DOHH2 (cell line): ENCODE data around the gene MARS1.

Experiments
- EZH2phosphoT487 ChIP-seq: fragments of 200-600 bp; sonication (generic); IDR thresholded peaks from 2 replicates; pipeline ENCODE4 v1.6.1; 2017; ENCODE audit warnings: borderline replicate concordance, mild to moderate bottlenecking, antibody characterized with exemption, low read length, moderate library complexity, mixed read lengths
- TF ChIP-seq, protein P1 (sequence below): fragments of 200-600 bp; sonication (generic); IDR thresholded peaks from one replicate; pipeline ENCODE4 v1.5.1; 2014; ENCODE audit warnings: antibody characterized with exemption, mild to moderate bottlenecking, low read depth, low read length; ENCODE audit not compliant: poor library complexity, severe bottlenecking

DNA sequence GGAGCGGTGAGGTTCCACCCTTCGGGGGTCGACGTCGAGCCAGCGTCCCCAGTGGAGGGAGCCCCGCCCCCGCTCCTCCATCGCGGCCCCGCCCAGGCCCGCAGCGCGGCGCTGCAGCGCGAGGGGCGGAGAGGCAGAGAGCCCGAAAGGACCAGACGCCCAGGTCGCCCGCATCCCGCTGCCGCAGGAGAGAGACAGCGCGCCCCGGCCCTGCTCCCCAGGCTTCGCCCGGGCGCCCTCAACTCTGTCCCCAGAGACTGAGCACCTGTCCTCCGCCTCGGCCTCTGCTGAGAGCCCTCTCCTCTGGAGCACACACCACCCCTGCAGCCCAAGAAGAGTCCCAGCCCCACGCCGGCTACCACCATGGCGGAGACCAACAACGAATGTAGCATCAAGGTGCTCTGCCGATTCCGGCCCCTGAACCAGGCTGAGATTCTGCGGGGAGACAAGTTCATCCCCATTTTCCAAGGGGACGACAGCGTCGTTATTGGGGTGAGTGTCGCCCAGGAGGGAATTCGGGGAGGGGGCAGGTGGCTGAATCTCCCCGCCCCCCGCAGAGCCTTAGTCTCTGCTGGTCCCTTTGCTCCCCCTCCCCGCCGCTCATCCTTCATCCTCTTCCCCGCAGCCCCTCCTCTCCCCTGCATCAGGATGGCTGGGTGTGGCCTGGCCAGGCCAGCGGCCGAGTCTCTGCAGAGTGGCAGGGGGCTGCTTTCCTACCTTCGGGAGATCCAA, 62.2 kb downstream of the MARS1 start, which contains the start of gene KIF5A:
- TF ChIP-seq, protein P1, sequence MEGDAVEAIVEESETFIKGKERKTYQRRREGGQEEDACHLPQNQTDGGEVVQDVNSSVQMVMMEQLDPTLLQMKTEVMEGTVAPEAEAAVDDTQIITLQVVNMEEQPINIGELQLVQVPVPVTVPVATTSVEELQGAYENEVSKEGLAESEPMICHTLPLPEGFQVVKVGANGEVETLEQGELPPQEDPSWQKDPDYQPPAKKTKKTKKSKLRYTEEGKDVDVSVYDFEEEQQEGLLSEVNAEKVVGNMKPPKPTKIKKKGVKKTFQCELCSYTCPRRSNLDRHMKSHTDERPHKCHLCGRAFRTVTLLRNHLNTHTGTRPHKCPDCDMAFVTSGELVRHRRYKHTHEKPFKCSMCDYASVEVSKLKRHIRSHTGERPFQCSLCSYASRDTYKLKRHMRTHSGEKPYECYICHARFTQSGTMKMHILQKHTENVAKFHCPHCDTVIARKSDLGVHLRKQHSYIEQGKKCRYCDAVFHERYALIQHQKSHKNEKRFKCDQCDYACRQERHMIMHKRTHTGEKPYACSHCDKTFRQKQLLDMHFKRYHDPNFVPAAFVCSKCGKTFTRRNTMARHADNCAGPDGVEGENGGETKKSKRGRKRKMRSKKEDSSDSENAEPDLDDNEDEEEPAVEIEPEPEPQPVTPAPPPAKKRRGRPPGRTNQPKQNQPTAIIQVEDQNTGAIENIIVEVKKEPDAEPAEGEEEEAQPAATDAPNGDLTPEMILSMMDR, result peak; percentile 30
- TF ChIP-seq EZH2phosphoT487, result no peak
